HEK293T (cell line): ENCODE results near the gene ST6GAL1.

Experiments used
- BHLHE40 ChIP-seq: fragments of 450-650 bp; IDR thresholded peaks from 2 replicates; pipeline ENCODE4 v1.6.1; 2016; ENCODE audit warnings: mild to moderate bottlenecking, moderate library complexity, borderline replicate concordance
- ELF4 ChIP-seq: fragments of 450-650 bp; IDR thresholded peaks from 2 replicates; pipeline ENCODE4 v1.6.1; 2017; ENCODE audit warnings: antibody characterized with exemption
- FOXA1 ChIP-seq: fragments of 450-650 bp; IDR thresholded peaks from 2 replicates; pipeline ENCODE4 v1.6.1; 2016; ENCODE audit warnings: mild to moderate bottlenecking
- FOXM1 ChIP-seq: fragments of 450-650 bp; IDR thresholded peaks from 2 replicates; pipeline ENCODE4 v1.6.1; 2017; ENCODE audit warnings: mild to moderate bottlenecking, borderline replicate concordance
- L3MBTL2 ChIP-seq: fragments of 450-650 bp; conservative IDR thresholded peaks from 2 replicates; pipeline ENCODE4 v1.6.1; 2016; ENCODE audit warnings: mild to moderate bottlenecking
- LEF1 ChIP-seq: fragments of 450-650 bp; IDR thresholded peaks from 2 replicates; pipeline ENCODE4 v1.6.1; 2017; ENCODE audit warnings: mild to moderate bottlenecking, borderline replicate concordance
- PKNOX1 ChIP-seq: fragments of 450-650 bp; IDR thresholded peaks from 2 replicates; pipeline ENCODE4 v1.6.1; 2016
- SP1 ChIP-seq: fragments of 450-650 bp; IDR thresholded peaks from 2 replicates; pipeline ENCODE4 v1.6.1; 2017
- SUZ12 ChIP-seq: fragments of 450-650 bp; IDR thresholded peaks from 2 replicates; pipeline ENCODE4 v1.6.1; 2016; ENCODE audit warnings: mild to moderate bottlenecking
- TARDBP ChIP-seq: fragments of 450-650 bp; IDR thresholded peaks from 2 replicates; pipeline ENCODE4 v1.6.1; 2016
- ZNF384 ChIP-seq: fragments of 450-650 bp; IDR thresholded peaks from 2 replicates; pipeline ENCODE4 v1.6.1; 2016

DNA sequence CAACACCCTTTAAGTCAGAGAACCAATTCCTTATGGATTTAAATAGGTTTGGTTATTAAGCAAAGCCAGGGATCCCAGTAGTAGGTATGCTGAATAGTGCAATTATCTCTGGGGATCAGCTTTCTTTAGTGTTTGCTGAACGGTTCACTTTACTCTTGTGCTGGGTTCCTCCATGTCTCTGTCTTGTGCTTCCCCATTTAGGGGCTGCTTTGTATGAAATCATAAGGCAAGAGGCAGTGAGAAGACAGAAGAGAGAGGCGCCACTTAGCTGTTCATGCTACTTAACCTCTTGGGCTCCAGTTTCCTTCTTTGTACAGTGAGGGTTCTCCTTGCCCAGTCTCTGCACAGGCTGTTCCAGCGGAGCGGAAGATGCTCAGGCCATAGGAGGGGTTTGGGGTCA is 3.5 kb downstream of the ST6GAL1 start:
- TF ChIP-seq SUZ12: no peak
- no peak for TF ChIP-seq ELF4
- no peak for TF ChIP-seq SP1
- TF ChIP-seq BHLHE40: no peak
- no peak for TF ChIP-seq L3MBTL2
- TF ChIP-seq ZNF384: no peak
- TF ChIP-seq TARDBP: no peak
- no peak for TF ChIP-seq LEF1
- no peak for TF ChIP-seq FOXA1
- no peak for TF ChIP-seq PKNOX1
- no peak for TF ChIP-seq FOXM1
